Colonic mucosa (tissue), 4 donors: ENCODE measurements around the gene ALDH1A3. TPM values are rescaled to one million over a fixed set of nuclear protein-coding genes. Genes with fewer than 3 reads are reported as not detected.
A peak's percentile ranks its signal among the peaks of the same experiment; 100 is the strongest.

Experiments used
- DNase-seq: peaks from one replicate; pipeline ENCODE4 v3.0.0-alpha.2; 2020
- H3K27ac ChIP-seq: fragments of 200-600 bp; one replicate; pipeline ENCODE4 v1.8.0; 2021
- H3K27me3 ChIP-seq: fragments of 200-600 bp; one replicate; pipeline ENCODE4 v1.8.0; 2021
- H3K36me3 ChIP-seq: fragments of 200-600 bp; one replicate; pipeline ENCODE4 v1.8.0; 2021
- H3K4me1 ChIP-seq: fragments of 200-600 bp; one replicate; pipeline ENCODE4 v1.8.0; 2021; ENCODE audit warnings: mild to moderate bottlenecking
- H3K4me3 ChIP-seq: fragments of 200-600 bp; one replicate; pipeline ENCODE4 v1.8.0; 2021
- H3K9ac ChIP-seq, 2 donors: one replicate each; pipeline ENCODE4 v1.7.0; 2013; ENCODE audit warnings: control low read depth in 2 of 2, low read depth in 2 of 2, low read length in 2 of 2
- H3K9me3 ChIP-seq: fragments of 200-600 bp; one replicate; pipeline ENCODE4 v1.8.0; 2021
- intact Hi-C: fragments of 100-400 bp; cut with DNase I; formaldehyde crosslinking; loops from one replicate; pipeline ENCODE4 v1.14.1; 2022
- total RNA-seq, 2 donors: library from RNA; stranded (reverse); fragmentation: NEBNext Ultra II Directional in 1 of 2; extraction: Animal tissue kit (Norgen Biotek cat#: 25700) in 1 of 2; gene quantifications; one replicate each; pipeline ENCODE4 v1.2.1, GENCODE V29; 2021
- TF ChIP-seq, protein P1 (sequence below): fragments of 200-600 bp; IDR thresholded peaks from one replicate; pipeline ENCODE4 v1.8.0; 2022; ENCODE audit warnings: antibody characterized with exemption, mild to moderate bottlenecking
- donor health status: healthy.
- donor health status: DM: no; HTN: no; CAD: no.
- donor health status: DM: no; HTN: no; CAD: no.

Gene ALDH1A3
- total RNA-seq, 2 donors from 2014 or later, result 3.8 to 7.4 TPM

DNA sequence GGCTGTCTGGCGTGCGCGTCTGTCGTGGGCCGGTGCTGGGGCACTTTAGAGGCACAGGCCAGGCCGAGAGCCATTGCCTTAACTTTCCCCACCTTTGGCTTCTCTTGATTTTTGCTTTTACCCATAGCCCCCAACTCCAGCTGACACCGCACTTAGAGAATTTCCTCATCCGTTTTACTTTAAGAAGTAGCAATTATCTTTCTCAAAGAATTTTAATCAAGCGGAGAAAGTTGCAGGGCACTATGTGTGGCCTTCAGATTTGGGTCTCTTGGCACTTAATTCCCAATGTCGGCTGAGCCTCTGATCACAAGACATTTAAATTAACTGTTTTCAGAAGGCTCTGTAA, 1.2 kb downstream of the ALDH1A3 start:
- Histone ChIP-seq H3K36me3 (no peaks in the 10 kb centered on the region), H3K27ac (no peak overlapping the region), H3K4me3 (peak overlapping the region; percentile 42), H3K9ac (peak overlapping the region in 1 of 2 donors; percentile 2), H3K27me3 (peaks cover 31% of the 10 kb centered on the region), H3K9me3 (no peaks in the 10 kb centered on the region), H3K4me1 (no peaks in the 10 kb centered on the region)
- intact Hi-C loops, result no loop called here
- DNase-seq, result no peak
- TF ChIP-seq, protein P1, sequence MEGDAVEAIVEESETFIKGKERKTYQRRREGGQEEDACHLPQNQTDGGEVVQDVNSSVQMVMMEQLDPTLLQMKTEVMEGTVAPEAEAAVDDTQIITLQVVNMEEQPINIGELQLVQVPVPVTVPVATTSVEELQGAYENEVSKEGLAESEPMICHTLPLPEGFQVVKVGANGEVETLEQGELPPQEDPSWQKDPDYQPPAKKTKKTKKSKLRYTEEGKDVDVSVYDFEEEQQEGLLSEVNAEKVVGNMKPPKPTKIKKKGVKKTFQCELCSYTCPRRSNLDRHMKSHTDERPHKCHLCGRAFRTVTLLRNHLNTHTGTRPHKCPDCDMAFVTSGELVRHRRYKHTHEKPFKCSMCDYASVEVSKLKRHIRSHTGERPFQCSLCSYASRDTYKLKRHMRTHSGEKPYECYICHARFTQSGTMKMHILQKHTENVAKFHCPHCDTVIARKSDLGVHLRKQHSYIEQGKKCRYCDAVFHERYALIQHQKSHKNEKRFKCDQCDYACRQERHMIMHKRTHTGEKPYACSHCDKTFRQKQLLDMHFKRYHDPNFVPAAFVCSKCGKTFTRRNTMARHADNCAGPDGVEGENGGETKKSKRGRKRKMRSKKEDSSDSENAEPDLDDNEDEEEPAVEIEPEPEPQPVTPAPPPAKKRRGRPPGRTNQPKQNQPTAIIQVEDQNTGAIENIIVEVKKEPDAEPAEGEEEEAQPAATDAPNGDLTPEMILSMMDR, result no peak

DNA sequence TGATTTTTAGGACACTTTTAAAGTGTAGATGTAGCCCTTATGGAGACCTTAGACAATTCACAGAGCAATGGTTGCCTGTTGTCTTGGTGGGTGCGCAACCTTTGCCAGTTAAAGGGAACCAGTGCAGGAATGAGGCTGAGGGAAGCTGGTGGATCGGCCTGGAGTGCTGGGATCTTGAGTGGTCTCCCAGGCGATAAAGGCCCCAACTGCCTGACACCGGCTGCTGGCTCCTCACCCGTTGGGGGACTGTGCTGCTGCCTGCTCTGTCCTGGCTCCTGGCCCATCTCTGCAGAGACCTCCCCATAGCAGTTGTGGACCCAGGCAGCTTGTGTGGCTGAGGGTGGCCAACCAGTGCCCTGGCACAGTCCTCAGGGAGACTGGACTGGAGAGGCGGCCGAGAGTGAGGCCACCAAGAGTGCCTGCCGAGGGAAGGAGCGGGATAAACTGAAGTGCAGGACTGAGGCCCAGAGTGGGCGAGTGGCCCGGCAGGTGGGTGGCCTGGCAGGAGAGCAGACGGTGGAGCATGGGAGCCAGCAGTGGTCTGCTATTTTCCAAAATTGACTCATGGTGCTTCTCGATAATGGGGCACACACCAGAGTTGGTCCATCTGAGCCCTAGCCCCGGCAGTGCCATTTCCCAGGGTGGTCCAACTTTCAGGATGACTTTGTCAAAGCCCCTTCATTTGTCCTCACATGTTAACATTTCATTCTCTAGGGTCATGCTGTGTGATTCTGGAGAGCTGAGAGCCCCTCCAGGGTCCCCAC, 2.1 kb downstream of the ALDH1A3 start:
- no peak overlapping the region for H3K27ac ChIP-seq
- H3K36me3 ChIP-seq, result no peaks in the 10 kb centered on the region
- no peaks in the 10 kb centered on the region for H3K9me3 ChIP-seq
- no peak overlapping the region for H3K4me3 ChIP-seq
- no peak for DNase-seq
- no peaks in the 10 kb centered on the region for H3K4me1 ChIP-seq
- TF ChIP-seq, protein P1, result no peak
- H3K27me3 ChIP-seq, result peaks cover 31% of the 10 kb centered on the region
- H3K9ac ChIP-seq, result no peak overlapping the region
- intact Hi-C loops, result no loop called here

DNA sequence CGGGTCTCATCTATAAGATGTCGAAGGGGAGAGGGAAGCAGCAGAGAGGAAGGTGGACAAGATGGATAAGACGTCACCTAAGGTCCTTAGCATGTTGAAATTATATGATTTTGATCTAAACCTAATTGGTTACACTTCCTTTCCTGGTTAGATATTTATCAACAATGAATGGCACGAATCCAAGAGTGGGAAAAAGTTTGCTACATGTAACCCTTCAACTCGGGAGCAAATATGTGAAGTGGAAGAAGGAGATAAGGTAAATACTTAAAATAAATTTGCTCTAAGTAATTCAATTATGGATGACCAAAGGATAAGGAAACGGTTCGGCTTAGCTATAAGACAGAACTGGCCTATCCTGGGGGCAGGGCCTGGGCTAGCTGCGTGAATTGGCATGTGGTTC, 5.5 kb downstream of the ALDH1A3 start:
- TF ChIP-seq, protein P1, result no peak
- H3K4me3 ChIP-seq, result no peak overlapping the region
- peaks cover 11% of the 10 kb centered on the region for H3K27me3 ChIP-seq
- no peak for DNase-seq
- H3K27ac ChIP-seq, result no peak overlapping the region
- no peaks in the 10 kb centered on the region for H3K4me1 ChIP-seq
- H3K36me3 ChIP-seq, result no peaks in the 10 kb centered on the region
- intact Hi-C loops, result no loop called here
- no peak overlapping the region for H3K9ac ChIP-seq
- H3K9me3 ChIP-seq, result no peaks in the 10 kb centered on the region

DNA sequence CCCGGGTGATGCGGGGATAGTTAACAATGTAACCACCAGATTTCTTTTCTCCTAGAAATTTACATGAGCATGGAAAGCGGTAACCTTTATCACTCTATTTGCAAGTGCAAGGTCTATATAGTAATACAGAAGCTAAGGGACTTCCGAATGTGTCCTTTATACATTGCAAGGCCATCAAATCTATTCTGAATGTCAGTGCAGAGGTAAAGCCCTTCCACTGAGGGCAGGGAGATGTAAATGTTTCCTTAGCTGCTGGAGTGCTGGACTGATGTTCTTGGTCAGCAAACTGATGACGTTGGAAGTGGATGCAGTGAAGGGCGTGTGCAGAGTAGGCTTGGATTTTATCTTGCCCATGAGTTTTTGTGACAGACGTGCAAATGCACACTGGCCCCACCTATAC, 6.2 kb downstream of the ALDH1A3 start:
- Histone ChIP-seq H3K27ac (no peak overlapping the region), H3K9ac (no peak overlapping the region), H3K9me3 (no peaks in the 10 kb centered on the region), H3K36me3 (no peaks in the 10 kb centered on the region), H3K27me3 (peaks cover 4% of the 10 kb centered on the region), H3K4me1 (no peaks in the 10 kb centered on the region), H3K4me3 (no peak overlapping the region)
- intact Hi-C loops, result no loop called here
- no peak for DNase-seq
- TF ChIP-seq, protein P1, result no peak

DNA sequence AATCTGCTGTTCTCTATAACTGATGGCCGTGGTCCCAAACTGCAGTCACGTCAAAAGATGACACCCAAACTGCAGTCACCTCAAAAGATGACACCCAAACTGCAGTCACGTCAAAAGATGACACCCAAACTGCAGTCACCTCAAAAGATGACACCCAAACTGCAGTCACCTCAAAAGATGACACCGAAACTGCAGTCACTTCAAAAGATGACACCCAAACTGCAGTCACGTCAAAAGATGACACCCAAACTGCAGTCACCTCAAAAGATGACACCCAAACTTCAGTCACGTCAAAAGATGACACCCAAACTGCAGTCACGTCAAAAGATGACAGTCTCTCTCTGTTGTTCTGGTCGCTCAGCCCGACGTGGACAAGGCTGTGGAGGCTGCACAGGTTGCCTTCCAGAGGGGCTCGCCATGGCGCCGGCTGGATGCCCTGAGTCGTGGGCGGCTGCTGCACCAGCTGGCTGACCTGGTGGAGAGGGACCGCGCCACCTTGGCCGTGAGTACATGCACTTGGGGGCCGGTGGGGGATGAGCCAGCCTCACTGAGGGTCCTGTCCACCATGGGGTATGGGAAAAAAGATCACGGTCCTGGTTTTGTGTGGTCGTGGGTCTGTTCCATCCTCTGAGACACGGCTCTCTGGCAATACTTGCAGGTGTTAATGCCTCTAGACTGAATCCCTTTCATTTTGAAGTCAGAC, 7.7 kb downstream of the ALDH1A3 start:
- H3K9ac ChIP-seq, result no peak overlapping the region
- no peaks in the 10 kb centered on the region for H3K4me1 ChIP-seq
- TF ChIP-seq, protein P1, result no peak
- no peaks in the 10 kb centered on the region for H3K36me3 ChIP-seq
- intact Hi-C loops, result no loop called here
- H3K9me3 ChIP-seq, result no peaks in the 10 kb centered on the region
- no peak overlapping the region for H3K4me3 ChIP-seq
- H3K27ac ChIP-seq, result no peak overlapping the region
- no peak for DNase-seq
- H3K27me3 ChIP-seq, result no peaks in the 10 kb centered on the region
